ENCODE data around the gene ATOSB.
"Not testable (repeated sequence)": the region's sequence is repeated elsewhere in the genome, so short reads cannot be mapped to it uniquely, and the experiment has no call there.

GRCh38 chr9:35147941-35148563 is 32.4 kb upstream of the ATOSB start:
- TF ChIP-seq POLR2A (IDR thresholded peaks at IDR 0.05; ENCODE audit: borderline replicate concordance, extremely low read depth, insufficient read depth, insufficient read length); EZH2phosphoT487 (IDR thresholded peaks at IDR 0.05; ENCODE audit: borderline replicate concordance); CTCF (IDR thresholded peaks at IDR 0.05 in 2 of 3, conservative IDR thresholded peaks at IDR 0.05 in 1 of 3; ENCODE audit: borderline replicate concordance in 1 of 3, insufficient read depth in 1 of 3, low read depth in 2 of 3, low read length in 2 of 3); SP1 (IDR thresholded peaks at IDR 0.05; ENCODE audit: low read depth); CEBPB (IDR thresholded peaks at IDR 0.05; ENCODE audit: low read depth): not testable (repeated sequence)

All from HCT116 (cell line).